HG02981 (cell line): Measurements from ENCODE around the gene CSK.
"Not testable (repeated sequence)": the region's sequence is repeated elsewhere in the genome, so short reads cannot be mapped to it uniquely, and the experiment has no call there.

Source experiments
- ATAC-seq: cut with Tn5 transposase; IDR thresholded peaks from one replicate; pipeline ENCODE4 v1.9.1; 2021; ENCODE audit warnings: mild to moderate bottlenecking, moderate library complexity; ENCODE audit not compliant: unreplicated experiment

The CSK gene

DNA sequence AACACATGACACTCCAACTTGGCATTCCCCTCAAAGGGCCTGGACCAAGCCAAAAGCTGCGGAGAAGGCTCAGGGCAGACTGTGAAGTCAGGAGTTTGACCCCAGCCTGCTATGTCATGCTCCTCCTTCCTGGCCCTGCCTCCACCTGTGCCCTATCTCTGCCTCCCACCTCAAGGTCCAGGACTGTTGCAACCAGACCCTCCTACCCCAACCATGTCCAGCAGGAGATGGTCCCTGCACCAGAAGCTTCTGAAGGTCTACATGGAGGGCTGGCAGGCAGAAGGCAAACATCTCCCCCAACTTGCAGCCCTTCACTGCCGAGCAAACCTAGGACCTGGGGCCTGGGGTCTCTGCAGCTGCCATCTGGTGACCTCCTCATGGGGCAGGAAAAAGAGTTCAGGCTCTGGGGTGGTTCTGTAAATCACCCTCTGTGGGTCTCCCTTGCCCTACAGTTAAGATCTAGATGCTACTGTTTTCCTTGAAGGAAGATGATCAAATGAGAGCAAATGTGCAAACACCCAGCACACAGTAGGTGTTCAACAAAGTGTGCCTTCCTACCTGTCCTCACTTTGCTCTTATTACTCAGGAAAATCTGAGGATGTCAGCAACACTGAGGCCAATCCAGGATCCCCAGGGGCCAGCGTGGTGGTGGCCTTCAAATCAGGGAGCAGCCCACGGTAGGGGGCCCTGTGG, 11.5 kb upstream of the CSK start:
- ATAC-seq: no peak

DNA sequence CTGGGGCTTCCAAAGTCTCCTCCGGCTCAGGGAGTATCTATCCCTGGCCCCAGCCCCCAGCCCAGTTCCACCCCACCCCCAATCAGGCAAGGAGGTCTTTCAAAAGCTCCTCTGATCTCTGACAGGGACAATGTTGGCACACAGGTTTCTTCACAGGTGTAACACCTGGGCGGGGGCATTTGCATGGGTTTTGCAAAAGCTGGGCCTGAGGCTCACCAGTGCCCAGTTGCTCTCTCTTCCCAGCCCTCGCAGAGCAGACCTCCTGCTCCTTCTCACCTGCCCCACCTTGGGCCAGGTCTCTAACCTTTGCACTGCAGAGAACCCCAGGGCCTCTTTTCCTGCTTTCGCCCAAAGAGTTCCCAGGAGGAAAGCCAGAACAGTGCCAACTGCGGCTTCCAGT, 8.6 kb upstream of the CSK start:
- no peak for ATAC-seq

DNA sequence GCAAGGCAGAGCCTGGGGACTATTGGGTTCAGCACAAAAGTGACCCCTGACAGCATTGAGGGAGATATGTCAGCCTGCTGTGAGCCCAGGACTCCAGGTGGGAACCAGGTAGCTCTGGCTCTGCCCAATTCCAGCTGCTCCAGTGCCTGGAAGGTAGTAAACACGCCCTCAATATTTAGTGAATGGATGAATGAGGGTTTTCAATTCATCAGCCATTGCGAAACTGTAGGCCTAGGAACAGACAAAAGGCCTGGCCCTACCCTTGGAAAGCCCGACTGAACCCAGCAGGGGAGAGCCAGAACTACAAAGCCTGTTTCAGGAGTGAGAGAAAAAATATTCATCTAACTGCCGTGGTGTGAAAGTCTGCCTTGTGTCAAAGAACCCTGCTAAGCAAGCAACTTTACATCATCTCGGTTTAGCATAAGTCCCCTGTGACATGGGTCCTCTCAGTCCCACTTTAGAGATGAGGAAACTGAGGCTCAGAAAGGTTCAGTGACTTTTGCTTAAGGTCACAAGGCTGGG, 8.1 kb upstream of the CSK start:
- ATAC-seq: no peak

DNA sequence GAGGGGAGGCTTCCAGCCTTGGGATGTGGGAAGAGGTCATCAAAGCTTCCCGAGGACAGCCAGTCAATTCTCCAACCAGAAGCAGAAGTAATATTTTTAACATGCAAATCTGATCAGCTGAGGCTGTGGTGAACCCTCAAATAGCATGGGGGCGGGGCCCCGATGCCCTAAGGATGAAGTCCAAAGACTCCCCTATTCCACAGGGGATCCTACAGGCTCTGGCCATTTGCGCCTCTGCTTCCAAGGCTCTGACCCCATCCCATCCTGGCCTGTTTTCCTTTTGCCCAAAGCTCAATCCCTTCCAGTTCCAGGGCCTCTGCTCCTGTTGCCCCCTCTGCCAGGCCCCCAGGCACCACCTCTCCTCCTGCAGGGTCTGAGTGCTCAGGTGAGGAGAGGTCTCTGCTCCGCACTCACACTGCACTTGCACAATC, 6.7 kb upstream of the CSK start:
- ATAC-seq: no peak

DNA sequence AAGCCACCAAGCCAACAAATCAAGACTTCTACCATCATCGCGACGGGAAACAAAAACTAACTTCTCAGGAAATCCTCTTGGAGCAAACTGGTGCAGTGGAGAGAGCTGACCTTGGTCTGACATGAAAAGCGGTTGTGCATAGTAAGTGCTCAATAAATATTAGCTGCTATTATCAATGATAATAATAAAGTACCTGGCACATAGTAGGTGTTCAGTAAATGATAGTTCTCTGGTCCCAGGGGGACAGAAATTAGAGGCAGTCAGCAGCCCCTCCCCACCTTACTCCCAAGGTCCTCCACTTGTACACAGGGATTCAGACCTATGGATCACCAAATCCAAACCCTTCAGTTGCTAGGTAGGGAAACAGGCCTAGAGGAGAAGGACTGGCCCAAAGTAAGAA, 6.0 kb upstream of the CSK start:
- ATAC-seq: no peak

DNA sequence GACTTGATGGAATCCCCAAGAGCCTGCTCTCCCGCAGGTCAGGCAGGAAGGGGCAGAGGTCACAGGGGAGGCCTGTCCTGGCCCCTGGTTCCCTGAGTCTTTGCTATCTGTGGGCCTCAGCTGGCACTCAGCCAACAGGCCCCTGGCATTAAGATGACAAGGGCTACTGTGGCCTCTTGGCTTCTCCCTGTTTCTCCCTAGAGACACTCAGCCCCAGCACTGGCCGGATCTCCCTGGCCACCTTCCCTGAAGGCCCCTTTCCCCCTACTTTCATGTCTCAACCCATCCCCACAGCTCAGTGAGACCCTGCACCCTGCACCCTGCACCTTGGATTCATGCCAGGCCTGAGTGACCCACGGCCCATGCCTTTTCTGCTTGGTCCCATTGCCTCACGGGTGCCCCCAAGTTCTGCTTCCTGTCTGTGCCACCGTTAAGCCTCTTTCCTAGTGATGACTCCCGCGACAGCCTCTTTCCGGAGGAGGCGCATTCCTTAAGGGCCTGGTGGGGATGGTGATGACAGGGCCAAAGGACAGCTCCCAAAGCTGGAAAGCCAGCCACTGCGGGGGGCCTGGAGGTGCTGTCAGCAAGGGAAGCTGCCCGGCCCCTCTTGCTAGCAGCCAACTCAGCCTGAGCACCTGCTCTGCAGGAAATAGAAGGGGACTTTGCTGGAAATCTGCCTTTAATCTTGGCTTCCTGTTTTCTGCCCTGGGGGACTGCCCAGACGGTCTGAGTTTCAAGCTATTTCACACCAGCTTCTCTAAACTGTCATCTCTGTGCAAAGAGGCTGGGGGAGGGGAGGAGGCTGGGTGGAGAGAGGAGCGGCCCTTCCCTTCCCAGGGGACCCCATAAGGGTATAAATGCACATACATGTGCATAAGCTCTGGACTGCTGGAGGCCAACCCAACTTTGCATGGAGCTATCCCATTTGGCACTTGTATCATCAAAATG, 4.8 kb upstream of the CSK start:
- ATAC-seq: no peak

DNA sequence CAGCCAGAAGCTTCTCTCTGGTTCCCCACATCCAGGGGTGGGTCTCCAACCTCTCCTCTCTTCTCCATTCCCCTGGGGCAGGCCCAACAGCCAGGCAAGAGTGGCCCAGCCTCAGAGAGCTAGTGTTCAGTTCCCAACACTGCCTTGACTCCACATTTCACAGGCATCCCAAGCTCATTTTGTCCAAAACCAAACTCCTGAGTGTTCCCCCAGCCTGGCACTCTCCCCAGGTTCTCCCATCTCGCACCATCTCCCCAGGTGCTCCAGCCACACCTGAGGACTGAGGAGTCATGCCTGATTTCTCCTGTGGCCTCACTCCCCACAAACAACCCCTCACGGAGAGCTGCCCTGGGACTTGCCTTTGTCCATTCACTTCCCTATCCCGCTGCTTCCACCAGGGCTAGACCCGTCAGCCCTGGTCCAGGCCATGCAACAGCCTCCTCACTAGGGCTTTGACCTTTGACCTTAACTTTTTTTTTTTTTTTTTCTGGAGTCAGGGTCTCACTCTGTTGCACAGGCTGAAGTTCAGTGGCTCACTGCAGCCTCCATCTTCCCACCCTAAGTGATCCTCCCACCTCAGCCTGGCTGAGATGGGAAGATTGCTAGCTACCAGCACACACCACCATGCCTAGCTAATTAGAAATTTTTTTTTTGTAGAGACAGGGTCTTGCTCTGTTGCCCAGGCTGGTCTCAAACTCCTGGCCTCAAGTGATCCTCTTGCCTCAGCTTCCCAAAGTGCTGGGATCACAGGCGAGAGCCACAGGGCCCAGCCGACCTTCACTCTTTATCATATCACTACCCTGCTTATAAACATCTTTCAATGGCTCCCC, 3.9 kb upstream of the CSK start:
- no peak for ATAC-seq

DNA sequence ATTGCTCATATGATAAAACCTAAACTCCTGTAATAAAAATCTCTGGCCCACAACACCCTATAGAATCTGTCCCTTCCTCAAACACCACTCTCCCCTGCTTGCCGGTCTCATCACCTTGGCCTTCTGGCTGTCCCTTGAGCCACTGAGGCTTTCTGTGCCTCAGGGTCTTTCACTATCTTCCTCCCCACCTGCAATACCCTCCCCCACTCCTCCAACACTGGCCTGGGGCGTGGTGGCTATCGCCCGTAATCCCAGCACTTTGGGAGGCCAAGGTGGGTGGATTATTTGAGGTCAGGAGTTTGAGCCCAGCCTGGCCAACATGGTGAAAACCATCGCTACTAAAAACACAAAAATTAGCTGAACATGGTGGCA, 3.3 kb upstream of the CSK start:
- no peak for ATAC-seq

DNA sequence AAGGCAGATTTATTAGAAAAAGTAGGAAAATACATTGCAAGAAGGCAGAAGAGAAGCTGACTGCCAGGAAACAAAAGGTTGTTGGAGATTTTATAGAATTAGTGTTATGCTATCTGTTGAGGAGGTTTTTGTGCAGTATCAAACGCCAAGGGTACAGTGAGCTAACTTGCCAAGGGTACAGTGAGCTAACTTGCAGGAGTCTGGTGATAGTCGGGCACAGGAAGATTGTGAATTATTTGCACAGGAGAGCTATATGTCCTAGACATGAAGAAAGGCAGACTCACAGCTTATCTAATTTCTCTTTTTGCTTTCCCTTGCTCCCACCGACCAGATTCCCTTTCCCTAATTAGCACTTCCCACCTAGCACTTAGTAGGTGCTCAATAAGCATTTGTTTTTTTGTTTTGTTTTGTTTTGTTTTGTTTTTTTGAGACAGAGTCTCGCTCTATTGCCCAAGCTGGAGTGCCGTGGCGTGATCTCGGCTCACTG, 2.7 kb upstream of the CSK start:
- ATAC-seq: no peak

DNA sequence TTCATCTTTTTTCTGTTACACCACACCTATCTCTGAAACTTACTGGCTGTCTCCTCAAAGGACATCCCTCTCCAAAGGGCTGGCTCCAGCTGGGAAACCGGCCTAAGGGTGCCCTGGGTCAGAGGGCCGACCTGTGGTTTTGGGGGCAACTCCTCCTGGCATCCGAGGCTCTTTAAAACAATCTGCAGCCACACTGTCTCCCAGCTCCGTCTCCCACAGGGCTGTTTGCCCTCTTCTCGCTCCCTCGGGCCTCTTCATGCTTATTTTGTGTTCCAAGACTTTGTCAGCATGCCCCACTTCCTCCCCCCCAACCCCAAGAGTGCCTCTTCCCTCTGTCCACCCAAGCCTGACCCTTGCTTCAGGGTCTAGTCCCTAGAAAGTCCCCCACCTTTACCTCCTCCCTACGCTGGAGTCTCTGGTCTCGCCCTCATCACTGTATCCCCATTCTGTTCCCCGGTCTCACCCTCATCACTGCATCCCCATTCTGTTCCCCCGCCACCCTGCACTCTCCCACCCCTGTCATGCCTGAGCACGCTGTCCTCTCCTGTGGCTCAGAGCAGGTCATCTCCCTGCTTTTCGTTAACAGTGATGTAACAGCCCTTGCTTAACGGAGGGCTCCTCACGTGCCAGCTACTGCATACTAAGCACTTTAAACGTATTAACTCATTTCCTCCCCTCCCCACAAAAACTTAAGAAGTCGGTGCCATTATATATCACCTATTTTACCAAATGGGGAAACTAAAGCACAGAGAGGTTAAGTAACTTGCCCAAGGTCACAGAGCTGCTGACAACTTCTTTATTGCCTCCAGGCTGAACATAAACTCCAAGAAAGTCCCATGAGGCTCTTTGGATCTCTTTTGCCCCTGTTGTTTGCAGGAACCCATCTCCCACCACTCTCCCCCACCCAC, 1.1 kb upstream of the CSK start:
- no peak for ATAC-seq

DNA sequence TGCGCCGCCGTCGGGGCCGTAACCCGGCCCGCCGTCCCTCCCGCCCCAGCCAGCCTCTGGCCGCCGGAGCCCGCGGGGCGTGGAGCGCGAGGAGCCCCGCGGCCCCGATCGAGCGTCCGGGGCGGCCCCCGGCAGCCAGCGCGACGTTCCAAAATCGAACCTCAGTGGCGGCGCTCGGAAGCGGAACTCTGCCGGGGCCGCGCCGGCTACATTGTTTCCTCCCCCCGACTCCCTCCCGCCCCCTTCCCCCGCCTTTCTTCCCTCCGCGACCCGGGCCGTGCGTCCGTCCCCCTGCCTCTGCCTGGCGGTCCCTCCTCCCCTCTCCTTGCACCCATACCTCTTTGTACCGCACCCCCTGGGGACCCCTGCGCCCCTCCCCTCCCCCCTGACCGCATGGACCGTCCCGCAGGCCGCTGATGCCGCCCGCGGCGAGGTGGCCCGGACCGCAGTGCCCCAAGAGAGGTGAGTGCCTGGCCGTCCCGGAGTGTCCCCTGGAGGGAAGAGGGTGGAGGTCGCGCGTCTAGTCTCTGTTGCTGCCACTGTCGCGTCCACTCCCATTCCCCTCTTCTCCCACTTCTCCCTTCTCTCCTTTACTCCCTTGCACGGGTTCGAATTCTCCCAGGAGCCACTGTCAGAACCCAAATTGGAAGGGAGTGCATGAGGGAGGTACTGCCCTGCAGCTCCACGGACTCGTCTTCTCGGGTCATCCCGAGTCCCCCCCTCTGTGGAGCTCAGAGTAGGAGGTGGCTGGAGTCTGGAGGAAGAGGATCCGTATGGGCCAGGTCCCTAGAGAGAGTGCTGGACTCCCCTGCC, 585 bp downstream of the CSK start:
- peak; percentile 18 for ATAC-seq

DNA sequence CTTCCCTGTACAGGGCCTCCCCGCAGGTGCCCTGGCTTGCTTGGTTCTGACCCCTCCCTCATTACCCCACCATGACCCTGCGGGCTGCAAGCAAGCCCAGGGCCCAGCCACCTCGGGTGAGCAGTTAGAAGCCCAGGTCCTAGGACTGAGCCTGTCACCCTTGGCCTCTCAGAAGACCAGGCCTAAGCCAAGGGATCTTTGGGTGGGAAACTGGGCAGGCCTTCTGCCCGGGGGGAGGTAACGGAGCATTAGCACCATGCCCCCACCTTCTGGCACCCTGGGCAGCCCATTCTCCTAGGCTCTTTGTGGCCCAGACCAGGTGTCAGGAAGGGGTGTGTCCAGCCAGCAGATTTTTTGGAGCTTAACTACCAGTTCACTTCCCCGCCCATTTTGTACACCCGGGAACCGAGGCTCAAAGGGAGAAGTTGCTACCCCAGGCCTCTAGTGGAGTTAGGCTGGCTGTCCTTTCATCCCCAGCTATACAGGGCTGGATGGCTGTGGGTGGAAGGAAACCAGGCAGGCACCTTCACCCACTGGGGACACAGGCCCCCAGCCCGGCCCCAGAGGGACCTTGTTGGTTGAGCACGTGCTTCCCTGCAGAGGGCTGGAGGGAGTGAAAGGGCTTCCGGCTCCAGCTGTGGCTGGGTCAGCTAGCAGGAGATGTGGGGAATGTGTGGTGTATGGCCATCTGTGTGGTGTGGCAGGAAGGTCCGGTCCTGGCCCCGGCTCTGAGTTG, 1.4 kb downstream of the CSK start:
- ATAC-seq: no peak

DNA sequence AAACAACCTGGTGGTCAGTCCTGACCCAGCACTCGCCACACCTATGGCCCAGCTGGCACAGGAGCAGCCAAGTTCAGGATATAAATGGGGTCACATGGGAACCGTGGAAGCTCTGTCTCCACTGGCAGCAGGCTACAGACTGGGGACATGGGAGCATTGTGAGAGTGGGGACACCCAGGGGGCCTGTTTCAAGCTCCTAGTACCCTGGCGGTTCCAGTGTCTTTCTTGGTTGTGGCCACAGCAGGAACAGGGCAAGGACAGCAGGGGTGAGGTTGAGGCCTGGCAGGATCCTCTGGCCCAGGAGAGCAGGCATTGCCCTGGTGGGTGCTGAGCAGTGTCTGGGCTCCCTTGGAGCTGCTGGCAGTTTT, 1.9 kb downstream of the CSK start:
- no peak for ATAC-seq

DNA sequence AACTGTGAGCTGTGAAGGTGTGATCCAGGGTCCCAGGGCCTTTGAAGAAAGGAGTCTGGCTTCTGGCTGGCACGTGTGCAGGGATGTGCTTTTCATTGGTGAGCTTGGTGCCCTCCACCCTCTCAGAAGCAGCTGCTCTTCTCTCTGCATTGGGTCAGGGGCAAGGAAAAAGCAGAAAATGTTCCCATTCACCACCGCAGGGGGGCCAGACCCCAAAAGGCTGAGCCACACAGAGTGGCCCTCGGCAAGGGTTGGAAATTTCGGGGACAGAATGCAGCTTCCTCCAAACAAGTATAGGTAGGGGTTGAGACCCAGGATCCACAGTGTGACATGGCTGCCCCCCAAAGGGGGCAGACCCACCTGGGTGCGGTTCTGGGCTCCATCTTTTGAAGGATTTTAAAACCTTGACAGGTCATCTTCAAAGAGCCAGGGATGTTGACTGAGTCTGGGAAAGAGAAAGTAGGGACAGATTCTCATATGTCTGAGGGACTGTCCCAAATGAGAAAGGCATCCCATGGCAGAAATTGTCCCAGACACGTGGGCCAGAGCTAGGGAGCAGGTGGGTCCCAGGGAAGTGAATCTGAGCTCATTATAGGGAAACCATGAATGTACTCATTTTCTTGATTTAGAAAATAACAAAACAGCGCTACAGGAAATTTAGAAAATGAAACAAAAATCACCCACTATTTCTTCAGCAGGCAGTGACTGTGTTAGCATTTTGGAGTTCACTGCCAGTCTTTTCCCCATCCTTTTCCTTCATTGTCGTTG, 2.7 kb downstream of the CSK start:
- ATAC-seq: no peak

DNA sequence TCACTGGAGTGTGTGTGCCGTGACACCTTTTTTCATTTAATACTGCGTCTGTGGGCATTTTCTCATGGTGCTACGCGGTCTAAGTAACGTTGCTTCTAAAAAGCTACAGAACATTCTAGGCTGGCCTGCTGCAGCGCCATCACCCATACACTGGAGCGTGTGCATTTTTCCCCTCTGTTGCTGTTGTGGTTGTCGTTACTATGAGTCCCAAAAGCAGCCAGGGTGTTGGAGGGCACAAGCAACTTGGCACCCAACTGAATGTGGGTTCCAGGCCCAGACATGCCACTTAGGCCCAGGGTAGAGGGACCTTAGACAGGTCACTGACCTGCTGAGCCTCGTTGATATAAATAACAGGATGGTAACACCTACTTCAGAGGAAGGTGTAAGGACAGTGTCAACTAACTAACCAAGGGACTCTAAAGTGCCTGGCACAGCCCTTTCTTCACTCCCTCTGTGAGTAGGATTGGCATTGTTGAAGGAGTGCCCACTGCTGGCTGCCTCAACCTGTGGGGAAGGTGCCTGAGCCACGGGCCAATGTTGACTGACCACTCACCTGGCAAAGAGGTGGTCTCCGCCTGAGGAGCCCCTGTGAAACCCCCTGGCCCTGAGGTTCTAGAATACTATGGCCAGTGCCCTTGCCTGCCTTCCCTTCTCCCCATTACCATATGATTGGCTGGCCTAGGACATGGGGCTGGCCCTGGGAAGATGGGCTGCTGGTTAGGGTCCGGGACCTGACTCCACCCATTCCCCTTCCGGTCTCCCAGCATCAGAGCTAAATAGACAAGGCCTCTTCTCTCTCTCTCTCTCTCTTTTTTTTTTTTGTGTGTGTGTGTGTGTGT, 3.5 kb downstream of the CSK start:
- no peak for ATAC-seq

DNA sequence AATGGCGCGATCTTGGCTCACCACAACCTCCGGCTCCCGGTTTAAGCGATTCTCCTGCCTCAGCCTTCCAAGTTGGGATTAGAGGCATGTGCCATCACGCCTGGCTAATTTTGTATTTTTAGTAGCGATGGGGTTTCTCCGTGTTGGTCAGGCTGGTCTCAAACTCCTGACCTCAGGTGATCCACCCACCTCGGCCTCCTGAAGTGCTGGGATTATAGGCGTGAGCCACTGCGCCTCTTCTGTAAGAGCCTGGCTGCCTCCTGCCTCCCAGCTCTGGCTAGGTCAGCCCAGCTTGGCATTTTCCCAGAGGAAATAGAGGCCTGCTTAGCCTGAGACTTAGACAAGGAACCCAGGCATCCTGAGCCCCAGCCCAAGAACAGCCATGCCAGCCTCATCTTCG, 4.2 kb downstream of the CSK start:
- ATAC-seq: not testable (repeated sequence)
